Left hindlimb (tissue), 1 donor: ENCODE measurements around the gene TENM4.
"Not testable (repeated sequence)": the region's sequence is repeated elsewhere in the genome, so short reads cannot be mapped to it uniquely, and the experiment has no call there.

ENCODE experiments used
- DNase-seq: peaks from one replicate; pipeline ENCODE4 v3.0.0-alpha.2; 2018

TENM4 gene

DNA sequence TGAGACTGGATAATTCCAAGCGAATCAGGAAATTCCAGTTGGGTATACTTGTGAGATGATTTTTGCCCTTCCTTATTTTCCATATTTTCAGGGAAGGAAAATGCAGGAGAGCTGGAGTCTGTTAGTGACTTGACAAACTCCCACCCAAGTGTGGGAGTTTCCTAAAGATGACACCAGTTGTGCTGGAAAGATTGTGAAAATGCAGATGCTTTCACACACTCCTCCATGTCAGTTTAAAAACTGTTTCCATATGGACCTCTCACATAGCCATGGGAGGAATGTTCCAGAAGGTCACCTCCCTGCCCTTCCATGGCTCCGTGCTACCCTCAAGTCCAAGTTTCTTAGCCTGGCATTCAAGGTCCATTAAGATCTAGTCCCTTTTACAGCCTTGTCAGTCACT is 515.4 kb downstream of the TENM4 start:
- DNase-seq = no peak

DNA sequence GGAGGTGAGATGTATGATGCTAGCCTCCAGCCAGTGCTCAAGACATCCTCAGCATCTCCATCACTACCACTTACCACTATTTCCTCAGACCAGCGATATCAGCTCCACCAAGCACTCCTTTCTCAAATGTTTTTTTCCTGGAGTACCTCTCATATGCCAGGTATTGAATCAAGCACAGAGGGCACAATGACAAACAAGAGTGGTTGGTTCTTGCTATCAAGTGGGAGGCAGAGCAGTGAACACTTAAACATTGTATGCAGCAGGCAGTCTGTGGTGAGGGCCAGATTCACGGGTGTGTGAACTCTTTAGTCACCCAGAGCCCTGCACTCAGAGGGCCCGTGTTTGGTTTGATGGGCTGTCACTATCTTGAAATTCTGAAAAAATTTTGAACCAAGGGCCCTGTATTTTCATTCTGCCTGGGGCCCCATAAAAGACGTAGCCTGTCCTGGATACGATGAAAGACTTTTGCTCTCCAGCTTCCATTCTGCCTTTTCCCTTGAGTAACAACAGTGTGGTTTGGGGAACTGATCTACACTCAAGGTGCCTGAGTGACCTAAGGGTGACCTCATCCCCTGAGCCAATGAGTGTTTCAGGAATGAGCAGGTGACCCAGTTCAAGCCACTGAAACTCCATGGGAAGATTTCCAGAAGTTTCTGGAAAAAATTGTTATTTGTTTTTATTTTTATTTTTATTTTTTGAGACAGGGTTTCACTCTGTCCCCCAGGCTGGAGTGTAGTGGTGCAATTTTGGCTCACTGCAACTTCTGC is 517.8 kb downstream of the TENM4 start:
- DNase-seq = no peak

DNA sequence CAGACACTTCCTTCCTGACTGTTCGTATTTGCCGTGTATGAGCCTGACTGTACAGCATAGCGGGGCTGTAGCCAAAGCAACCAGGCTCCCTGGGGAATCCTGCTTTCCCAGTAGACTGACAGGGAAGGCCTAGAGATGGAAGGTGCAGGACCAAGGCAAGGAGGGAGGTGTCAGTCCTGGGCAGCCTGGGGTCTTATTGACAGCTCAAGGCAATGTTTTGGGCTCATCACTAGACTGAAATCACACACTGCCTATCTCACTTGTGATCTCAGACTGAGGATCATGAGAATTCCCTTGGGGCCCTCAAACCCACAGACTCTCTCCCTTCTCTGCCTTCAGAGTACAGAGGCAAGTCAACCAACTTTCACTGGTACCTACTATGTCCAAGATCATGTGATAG is 519.3 kb downstream of the TENM4 start:
- no peak for DNase-seq

DNA sequence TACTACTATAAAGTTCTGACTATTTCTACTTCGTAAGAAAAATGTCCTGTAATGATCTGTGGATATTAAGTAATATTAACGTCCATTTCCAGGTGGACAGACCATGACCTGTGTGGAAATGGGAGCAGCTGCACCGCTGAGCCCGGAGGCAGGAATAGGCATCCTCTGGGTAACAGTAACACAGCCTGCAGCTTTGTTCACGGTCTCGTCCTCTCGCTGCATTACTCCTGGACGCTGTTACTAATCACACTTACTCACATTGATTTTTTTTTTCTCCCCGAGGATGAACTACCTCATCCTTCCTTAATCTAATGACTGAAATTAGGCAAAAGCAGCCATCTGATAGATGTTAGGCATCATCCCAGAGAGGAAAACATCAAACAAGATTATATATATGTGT is 520.5 kb downstream of the TENM4 start:
- no peak for DNase-seq

DNA sequence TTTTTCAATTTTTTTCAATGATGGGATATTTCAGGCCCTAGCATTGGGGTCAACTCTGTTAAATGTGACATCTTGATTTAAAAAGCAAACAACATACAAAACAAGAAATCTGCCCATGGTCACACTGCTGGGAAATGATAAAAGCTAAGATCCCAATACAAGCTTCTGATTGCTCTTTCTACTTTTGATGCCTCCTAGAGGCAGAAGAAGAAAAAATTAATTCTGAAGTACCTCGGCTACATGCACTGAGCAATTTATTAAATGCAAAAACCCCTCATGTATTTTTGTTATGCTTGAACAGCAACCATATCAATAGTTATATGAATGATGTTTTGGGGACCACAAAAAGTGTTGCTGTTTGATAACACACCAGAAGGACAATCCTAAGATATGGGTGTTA is 524.1 kb downstream of the TENM4 start:
- DNase-seq = no peak

DNA sequence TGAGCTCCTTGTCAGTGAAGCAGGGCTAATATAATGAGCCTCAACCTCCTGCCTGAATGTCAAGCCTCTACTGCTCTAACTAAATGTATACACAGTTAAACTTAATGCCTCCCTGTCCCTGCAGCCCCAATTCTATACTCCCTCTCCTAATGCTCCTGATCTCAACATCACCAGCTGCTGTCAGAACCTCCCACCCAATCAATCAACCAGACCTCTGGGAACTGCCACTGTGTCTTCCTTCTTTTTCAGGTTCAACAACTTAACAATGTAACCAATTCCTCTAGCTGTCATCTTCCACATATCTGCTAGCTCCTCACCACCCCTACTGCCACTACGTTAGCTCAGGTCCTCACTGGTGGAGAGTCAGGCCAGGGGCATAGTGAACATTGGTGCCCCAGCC is 526.3 kb downstream of the TENM4 start:
- DNase-seq = no peak

DNA sequence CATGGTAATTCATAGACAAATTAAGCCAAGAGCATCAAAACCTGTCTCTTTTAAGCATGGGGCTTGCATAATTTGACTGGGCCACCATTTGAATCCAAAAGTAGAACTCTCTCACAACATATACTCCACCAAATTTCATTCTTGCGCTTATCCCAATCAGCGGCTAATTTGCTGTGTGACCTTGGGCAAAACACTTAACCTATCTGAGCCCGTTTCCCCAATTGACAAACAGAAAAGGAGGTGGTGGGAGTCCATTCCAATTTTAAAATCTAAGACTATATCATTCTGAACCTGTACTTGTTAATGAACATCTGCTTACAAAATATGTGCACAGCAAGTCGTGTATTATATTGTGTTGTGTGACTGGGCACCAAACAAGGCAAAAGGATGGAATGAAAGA is 528.1 kb downstream of the TENM4 start:
- DNase-seq = no peak

DNA sequence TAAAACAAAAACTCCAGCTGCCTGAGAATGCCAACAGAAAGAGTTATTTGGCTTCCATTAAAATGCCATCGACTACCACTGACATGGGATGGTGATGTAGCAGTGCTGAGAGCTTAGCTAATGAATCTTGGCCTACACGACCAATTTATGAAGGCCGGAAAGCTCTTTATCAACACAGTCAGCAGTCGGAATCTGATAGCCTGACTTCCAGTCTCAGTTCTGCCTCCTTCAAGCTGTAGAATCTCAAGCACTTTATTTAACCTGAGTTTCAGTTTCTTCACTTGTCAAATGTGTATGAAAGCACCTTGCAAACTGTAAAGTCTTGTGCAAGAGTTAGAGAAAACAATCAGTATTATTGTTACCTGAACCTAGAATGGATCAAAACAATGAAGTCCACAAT is 530.5 kb downstream of the TENM4 start:
- no peak for DNase-seq

DNA sequence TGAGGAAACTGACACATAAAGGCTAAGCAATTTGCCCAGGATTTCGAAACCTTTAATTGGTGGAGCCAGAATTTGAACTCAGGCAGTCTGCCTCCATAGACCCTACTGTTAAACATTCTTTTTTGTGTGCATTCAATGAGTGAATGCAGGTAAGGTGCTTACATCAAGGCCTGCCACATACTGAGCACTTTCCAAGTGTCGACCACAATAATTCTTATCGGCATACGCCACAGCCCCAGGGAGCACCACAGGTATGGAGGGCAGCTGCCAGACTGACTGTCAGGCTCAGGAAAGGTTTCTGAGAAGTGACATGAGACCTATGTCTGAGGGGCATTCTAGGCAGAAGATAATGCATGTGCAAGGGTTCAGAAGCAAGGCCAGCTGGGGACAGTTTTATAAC is 531.4 kb downstream of the TENM4 start:
- DNase-seq = no peak

DNA sequence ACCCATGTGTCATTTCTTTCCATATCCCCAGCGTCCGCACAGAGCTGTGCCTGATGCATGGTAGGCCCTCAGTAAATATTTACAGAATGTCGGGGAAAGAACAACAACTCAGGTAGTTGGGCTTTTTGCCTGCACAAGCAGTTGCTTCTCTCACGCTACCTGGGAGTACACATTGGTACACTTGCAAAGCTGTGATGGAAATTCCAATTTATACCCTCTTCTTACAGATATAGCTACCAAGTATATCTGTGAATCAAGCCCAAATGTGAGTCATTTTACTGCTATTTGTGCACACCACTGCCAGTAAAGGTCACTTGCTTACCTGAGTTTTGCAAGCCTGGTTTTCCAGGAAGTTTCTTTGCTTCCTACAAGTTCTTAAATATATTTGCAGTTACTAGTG is 533.2 kb downstream of the TENM4 start:
- DNase-seq = no peak

DNA sequence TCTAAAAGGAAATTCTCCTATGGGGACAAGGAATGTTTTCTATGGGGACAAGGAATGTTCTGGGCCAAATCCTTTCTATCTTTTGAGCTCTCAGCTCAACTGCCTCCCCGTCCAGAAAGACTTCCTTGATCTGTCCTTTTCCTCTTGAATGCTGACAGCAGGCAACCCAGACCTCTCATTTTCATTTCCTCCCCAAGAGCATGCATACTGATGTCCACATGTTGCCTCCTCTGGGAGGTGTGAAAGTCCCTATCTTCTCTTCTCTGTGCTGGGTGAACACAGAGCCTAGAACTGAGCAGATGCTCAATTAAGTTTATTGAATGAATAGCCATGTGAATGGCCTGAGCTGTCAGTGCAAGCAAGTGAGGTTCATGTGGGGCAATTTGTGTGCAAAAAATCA is 534.3 kb downstream of the TENM4 start:
- no peak for DNase-seq

DNA sequence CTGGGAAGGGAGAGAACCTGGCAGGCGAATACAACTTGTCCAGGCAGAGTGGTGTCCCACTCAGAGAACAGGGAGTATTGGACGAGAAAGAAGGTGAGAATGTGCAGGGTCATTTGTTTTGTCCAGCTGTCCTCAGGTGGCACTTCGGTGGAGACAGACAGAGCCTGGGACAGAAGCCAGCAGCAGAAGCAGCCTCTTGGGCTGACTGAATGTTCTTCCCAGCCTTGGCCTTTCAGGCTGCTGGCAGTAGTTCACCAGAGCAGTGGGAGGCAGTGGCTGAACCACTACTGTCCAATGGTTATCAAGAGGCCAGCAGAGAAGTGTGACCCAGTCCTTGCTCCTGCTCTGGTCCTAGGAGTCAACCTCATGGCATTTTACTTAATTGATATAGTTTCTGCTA is 535.1 kb downstream of the TENM4 start:
- DNase-seq = no peak

DNA sequence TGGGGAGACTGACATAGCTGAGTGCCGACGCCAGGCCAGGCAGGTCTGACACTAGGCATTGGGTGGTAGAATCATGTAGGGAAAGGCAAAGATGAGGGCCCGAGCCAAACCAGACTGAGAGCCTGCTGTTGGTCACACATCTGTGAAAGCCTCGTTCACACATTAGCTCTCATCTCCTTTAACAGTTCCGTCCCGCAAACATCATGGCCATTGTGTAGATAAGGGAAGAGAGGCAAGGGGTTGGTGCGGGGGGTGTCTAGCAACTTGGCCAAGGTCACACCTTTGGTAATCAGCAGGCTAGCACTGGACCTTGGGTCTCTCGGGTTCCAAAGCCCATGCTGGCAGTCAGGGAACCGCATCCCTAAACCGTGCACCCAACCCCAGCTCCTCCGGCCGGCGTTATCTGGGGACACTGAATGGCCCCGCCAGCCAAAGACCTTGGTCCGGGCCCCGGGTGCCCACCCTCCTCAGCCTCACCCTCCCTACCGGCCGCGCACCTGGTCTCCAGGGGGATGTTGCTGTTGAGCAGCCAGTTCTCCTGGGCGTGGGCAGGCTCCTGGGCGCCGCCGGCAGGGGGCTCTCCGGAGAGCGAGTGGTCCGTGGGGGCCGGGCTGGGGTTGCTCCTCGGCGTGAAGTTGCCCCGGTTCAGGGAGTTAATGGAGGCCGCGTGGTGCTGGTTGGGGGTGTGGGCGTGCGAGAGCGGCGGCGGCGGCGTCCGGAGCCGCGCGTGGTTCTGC is 537.9 kb downstream of the TENM4 start:
- no peak for DNase-seq

DNA sequence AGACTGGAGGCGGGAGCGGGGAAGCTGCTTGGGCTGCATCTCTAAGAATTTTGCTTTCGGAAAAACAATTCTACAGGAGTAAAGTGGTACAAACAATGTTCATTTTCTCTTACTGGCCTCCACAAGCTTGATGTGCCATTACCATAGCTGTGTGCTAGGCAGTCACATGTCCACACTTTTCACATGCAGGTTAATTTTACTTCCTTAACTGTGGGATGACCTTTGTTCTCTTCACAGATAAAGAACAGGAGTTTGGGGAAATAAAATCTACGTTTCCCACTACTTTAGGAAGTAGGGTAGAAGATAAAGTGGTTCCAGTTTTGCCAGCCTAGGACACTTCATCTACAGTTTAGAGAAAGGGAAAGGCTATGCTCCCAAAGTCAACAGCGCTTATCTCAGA is 539.0 kb downstream of the TENM4 start:
- no peak for DNase-seq

DNA sequence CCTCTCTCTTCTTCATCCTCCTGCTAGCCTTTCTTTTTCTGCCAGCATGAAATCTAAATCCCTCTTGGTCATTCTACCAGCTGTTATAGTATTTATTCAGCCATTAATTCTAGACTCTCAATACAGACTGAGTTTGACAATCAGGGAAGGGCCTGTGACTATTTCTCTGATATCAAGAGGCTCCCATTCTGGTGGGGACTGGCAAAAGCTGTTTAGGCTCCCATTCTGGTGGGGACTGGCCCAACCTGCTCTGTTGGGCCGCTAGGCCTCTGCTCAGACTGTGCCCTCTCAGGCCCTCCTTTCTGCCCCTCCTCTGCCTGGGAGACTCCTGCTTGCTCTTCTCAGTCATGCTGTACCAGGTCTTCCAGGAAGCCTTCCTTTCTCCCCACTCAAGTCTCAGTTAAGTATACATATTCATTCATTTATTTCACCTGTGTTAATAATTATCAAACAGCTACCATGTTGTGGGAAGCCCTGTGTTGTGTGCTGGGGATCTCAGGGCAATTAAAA is 542.5 kb downstream of the TENM4 start:
- no peak for DNase-seq

DNA sequence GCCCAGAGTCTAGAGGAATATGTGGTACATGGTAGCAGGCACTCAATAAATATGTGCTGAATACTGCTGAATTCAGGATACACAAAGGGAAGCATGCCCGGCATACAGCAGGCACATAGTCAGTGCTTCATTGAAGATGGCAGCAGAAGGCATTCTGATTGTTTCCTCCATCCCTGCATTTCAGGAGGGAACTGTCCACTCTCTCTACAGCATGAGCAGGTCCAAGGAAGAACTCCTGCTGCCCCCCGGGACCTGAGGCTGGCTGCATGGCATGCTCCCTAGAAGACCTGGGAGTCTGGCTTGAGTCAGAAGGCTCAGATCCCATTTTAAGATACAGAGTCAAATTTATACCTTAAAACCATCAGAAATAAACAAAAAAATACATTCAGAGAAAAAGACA is 546.8 kb downstream of the TENM4 start:
- DNase-seq = no peak

DNA sequence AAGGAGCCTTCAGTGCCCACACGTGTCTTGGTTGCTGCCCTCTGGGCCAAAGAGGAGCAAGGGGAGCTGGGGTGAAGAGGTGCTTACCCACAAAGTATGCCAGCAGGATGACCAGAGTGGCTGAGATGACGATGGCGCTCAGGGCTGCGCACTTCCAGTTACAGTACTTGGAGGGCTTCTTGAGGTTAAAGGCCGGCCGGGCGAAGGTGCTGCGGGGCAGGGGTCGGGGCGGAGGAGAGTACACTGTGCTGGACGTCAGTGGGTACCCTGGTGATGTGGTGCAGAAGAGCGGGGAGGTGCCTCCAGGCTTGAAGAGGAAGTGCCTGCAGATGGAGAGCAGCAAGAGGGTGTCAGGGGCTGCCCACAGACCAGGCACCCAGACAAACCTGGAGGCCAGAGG is 551.1 kb downstream of the TENM4 start:
- DNase-seq = no peak

DNA sequence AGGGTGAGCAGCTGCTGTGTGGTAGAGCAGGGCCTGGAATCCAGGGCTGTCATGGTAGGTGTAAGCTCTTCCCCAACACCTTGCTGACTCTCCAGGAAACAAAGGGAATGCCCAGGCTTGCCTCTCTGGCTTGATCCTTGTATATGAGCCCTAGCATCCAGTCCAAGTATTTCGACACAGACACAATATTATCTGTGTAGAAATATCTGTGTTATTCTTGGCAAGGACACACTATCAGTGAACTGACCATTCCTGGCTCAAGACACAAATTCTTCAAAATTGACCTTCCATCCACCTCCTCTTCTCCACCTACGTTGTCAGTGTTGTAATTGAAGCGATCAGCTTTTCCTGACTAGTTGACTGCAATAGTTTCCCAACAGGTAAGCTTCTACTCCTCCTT is 554.2 kb downstream of the TENM4 start:
- DNase-seq = no peak

DNA sequence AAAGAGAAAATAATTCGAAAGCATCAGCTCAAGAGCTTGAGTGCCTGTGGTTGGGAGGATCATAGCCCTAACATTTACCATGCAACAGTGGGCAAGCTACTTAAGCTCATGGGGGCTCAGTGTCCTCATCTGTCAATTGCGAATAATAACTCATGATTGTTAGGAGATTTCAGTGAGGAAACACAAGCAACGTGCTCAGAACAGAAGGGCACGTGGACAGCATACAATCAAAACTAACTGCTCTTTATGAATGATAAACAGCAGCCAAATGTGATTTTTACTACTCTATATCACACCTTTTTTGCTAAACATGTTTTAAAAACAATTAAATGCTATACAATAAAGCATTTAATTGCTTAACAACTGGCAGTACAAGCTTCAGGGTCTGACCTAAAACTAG is 556.1 kb downstream of the TENM4 start:
- no peak for DNase-seq

DNA sequence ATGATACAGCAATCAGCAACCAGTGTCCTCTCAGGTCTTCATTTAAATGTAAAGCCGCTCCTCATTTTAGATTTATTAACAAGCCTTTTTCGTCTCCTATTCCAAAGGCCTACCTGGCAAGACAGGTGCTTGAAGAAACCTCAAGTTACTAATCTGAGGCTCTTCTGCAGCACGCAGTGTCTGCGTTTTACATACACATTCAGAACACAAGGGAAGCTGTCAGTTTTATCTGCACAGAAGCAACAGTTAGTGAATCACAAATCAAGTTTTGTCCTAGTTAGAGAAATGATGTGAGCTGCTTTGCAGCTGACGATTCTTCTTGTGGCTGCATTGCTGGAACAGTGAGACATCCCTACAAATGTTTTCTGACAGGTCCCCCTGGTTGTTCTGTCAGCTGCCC is 557.3 kb downstream of the TENM4 start:
- no peak for DNase-seq

DNA sequence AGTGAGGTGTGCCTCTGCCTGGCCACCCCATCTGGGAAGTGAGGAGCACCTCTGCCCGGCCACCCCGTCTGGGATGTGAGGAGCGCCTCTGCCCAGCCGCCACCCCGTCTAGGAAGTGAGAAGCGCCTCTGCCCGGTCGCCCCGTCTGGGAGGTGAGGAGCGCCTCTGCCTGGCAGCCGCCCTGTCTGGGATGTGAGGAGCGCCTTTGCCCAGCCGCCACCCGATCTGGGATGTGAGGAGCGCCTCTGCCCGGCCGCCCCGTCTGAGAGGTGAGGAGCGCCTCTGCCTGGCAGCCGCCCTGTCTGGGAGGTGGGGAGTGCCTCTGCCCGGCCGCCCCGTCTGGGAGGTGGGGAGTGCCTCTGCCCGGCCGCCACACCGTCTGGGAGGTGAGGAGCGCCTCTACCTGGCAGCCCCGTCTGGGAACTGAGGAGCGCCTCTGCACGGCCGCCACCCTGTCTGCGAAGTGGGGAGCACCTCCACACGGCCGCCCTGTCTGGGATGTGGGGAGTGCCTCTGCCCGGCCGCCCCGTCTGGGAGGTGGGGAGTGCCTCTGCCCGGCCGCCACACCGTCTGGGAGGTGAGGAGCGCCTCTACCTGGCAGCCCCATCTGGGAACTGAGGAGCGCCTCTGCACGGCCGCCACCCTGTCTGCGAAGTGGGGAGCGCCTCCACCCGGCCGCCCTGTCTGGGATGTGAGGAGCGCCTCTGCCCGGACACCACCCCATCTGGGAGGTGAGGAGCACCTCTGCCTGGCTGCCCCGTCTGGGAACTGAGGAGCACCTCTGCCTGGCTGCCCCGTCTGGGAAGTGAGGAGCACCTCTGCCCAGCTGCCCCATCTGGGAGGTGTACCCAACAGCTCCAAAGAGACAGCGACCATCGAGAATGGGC is 561.5 kb downstream of the TENM4 start:
- not testable (repeated sequence) for DNase-seq

DNA sequence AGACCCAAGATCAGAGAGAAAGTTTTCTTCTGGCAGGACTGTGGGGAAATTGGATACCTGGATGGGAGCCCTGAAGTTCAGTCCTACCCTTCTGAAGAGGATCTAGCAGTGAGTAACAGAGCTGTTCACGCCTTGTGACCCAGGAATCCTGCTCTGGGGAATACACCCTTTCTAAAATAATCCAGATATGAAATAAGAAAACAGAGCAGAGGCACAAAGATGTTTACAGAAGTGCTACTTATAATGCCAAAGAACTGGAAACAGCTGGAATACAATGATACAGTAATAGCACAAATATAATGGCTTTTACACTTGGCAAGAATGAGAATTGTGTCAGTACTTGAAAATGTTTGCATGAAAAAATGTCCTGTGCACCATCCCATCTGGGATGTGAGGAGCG is 562.2 kb downstream of the TENM4 start:
- no peak for DNase-seq

DNA sequence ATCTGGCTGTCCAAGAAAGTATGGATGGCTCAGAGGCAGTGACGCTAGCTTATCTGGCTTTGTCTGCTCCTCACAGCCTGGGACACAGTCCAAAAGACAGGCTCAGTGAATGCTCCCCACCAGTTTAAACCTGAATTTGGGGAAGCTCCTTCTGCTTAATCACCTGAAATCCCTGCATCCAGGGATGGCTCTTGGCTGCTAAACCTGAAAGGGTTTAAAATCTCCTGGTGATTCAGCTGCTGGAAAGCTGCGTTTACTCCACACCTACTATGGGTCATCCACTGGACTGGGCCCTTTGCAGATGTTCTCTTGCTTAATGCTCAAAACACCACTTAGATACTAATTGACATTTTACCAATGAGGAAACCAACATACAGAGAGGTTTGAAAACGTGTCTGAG is 564.2 kb downstream of the TENM4 start:
- no peak for DNase-seq

DNA sequence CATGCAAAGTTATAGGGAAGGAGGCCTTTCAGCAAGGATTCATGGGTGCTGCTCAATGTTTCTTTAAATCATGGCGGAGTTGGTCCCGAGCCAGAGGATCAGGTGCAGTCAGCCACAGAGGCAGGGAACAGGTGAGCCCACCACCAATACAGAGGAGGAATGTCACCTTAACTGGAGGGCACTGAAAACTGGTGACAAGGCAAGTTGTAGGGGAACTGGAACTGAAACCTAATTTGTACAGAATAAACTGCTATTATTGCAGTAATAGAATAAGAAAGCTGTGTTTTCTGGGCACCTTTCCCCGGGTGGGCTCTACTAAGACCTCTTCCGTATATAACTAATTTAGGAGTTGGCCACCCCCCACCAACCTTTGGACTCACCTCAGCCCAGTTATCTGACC is 570.2 kb downstream of the TENM4 start:
- no peak for DNase-seq
